ENCODE measurements around the gene REPIN1.

GRCh38 chr7:150378115-150378852 is 9.7 kb downstream of the REPIN1 start:
- TF ChIP-seq CTCF (IDR thresholded peaks at IDR 0.05) (peak in 1 of 3 experiments; percentile 12), POLR2AphosphoS5 (IDR thresholded peaks at IDR 0.05) (no peak), POLR2A (IDR thresholded peaks at IDR 0.05; ENCODE audit: low read depth) (no peak)
